ENCODE measurements around the gene DEF6. TPM values are rescaled to one million over a fixed set of nuclear protein-coding genes. Genes with fewer than 3 reads are reported as not detected.
A peak's percentile ranks its signal among the peaks of the same experiment; 100 is the strongest.

Gene DEF6
- total and polyA plus RNA-seq, 2 of the 13 experiments (the other 11 are each of a cell fraction or from before 2014, with no cell fraction given), result 5.2 to 10.0 TPM

- TF ChIP-seq, protein P1, sequence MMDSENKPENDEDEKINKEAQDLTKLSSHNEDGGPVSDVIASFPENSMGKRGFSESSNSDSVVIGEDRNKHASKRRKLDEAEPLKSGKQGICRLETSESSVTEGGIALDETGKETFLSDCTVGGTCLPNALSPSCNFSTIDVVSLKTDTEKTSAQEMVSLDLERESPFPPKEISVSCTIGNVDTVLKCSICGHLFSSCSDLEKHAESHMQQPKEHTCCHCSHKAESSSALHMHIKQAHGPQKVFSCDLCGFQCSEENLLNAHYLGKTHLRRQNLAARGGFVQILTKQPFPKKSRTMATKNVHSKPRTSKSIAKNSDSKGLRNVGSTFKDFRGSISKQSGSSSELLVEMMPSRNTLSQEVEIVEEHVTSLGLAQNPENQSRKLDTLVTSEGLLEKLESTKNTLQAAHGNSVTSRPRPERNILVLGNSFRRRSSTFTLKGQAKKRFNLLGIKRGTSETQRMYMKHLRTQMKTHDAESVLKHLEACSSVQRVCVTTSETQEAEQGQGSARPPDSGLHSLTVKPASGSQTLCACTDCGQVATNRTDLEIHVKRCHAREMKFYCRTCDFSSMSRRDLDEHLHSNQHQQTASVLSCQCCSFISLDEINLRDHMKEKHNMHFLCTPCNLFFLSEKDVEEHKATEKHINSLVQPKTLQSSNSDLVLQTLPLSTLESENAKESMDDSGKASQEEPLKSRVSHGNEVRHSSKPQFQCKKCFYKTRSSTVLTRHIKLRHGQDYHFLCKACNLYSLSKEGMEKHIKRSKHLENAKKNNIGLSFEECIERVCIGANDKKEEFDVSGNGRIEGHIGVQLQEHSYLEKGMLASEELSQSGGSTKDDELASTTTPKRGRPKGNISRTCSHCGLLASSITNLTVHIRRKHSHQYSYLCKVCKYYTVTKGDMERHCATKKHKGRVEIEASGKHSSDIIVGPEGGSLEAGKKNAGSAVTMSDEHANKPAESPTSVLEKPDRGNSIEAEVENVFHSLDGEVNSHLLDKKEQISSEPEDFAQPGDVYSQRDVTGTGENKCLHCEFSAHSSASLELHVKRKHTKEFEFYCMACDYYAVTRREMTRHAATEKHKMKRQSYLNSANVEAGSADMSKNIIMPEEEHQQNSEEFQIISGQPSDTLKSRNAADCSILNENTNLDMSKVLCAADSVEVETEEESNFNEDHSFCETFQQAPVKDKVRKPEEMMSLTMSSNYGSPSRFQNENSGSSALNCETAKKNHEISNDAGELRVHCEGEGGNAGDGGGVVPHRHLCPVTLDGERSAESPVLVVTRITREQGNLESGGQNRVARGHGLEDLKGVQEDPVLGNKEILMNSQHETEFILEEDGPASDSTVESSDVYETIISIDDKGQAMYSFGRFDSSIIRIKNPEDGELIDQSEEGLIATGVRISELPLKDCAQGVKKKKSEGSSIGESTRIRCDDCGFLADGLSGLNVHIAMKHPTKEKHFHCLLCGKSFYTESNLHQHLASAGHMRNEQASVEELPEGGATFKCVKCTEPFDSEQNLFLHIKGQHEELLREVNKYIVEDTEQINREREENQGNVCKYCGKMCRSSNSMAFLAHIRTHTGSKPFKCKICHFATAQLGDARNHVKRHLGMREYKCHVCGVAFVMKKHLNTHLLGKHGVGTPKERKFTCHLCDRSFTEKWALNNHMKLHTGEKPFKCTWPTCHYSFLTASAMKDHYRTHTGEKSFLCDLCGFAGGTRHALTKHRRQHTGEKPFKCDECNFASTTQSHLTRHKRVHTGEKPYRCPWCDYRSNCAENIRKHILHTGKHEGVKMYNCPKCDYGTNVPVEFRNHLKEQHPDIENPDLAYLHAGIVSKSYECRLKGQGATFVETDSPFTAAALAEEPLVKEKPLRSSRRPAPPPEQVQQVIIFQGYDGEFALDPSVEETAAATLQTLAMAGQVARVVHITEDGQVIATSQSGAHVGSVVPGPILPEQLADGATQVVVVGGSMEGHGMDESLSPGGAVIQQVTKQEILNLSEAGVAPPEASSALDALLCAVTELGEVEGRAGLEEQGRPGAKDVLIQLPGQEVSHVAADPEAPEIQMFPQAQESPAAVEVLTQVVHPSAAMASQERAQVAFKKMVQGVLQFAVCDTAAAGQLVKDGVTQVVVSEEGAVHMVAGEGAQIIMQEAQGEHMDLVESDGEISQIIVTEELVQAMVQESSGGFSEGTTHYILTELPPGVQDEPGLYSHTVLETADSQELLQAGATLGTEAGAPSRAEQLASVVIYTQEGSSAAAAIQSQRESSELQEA (CRISPR knock-in tag; IDR thresholded peaks at IDR 0.05; ENCODE audit: not compliant biosample characterization), result peak; percentile 85
- TF ChIP-seq ZNF652 (CRISPR knock-in tag; IDR thresholded peaks at IDR 0.05; ENCODE audit: borderline replicate concordance, low read depth) (peak; percentile 13; the same call in 1 of the 2 replicates), ZNF552 (CRISPR knock-in tag; IDR thresholded peaks at IDR 0.05; ENCODE audit: borderline replicate concordance) (peak; percentile 83; the same call in 1 of the 2 replicates), ZNF562 (CRISPR knock-in tag; IDR thresholded peaks at IDR 0.05; ENCODE audit: borderline replicate concordance) (no peak), ISL2 (CRISPR knock-in tag; IDR thresholded peaks at IDR 0.05) (peak; percentile 76), SIX4 (CRISPR knock-in tag; IDR thresholded peaks at IDR 0.05) (peak; percentile 99), RNF2 (conservative IDR thresholded peaks at IDR 0.05; ENCODE audit: low read depth) (peak; percentile 54; the same call in 1 of the 2 replicates), MIER2 (CRISPR knock-in tag; IDR thresholded peaks at IDR 0.05) (peak; percentile 65), DR1 (CRISPR knock-in tag; IDR thresholded peaks at IDR 0.05) (0 out of 2 replicates have a peak, but pooled peaks have one; percentile 20), MYNN (CRISPR knock-in tag; IDR thresholded peaks at IDR 0.05; ENCODE audit: low read depth) (no peak), CBFB (CRISPR knock-in tag; IDR thresholded peaks at IDR 0.05) (peak; percentile 97), RELA (CRISPR knock-in tag; IDR thresholded peaks at IDR 0.05) (no peak), AHDC1 (CRISPR knock-in tag; IDR thresholded peaks at IDR 0.05; ENCODE audit: borderline replicate concordance) (peak; percentile 63; the same call in 1 of the 2 replicates)
- TF ChIP-seq, protein P2, sequence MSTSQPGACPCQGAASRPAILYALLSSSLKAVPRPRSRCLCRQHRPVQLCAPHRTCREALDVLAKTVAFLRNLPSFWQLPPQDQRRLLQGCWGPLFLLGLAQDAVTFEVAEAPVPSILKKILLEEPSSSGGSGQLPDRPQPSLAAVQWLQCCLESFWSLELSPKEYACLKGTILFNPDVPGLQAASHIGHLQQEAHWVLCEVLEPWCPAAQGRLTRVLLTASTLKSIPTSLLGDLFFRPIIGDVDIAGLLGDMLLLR (CRISPR knock-in tag; IDR thresholded peaks at IDR 0.05), result 0 out of 2 replicates have a peak, but pooled peaks have one; percentile 66
Measured at GRCh38 chr6:35297601-35298481, at the start of gene DEF6 (continued).

All from HepG2 (cell line).